Karpas-422 (cell line): ENCODE results near the gene CYP1A1. TPM values are rescaled to one million over a fixed set of nuclear protein-coding genes. Genes with fewer than 3 reads are reported as not detected.
A peak's percentile ranks its signal among the peaks of the same experiment; 100 is the strongest.

ENCODE experiments used
- DNase-seq: peaks from one replicate; pipeline ENCODE4 v3.0.0-alpha.2; 2015
- H2AFZ ChIP-seq: fragments of 200-600 bp; sonication (generic); 2 replicates; pipeline ENCODE4 v1.6.1; 2014; ENCODE audit warnings: antibody characterized with exemption, low read length, mixed read lengths
- H3K27ac ChIP-seq: fragments of 200-600 bp; sonication (generic); 2 replicates; pipeline ENCODE4 v1.5.1; 2014; ENCODE audit warnings: mild to moderate bottlenecking, low read length, moderate library complexity
- H3K27me3 ChIP-seq: fragments of 200-600 bp; sonication (generic); 2 replicates; pipeline ENCODE4 v1.6.1; 2014; ENCODE audit warnings: low read length, mixed read lengths
- H3K36me3 ChIP-seq: fragments of 200-600 bp; sonication (generic); 2 replicates; pipeline ENCODE4 v1.6.1; 2014; ENCODE audit warnings: low read length, mixed read lengths; ENCODE audit not compliant: insufficient read depth
- H3K4me1 ChIP-seq: fragments of 200-600 bp; sonication (generic); 2 replicates; pipeline ENCODE4 v1.6.1; 2014; ENCODE audit warnings: mild to moderate bottlenecking, low read length, mixed read lengths
- H3K4me2 ChIP-seq: fragments of 200-600 bp; sonication (generic); 2 replicates; pipeline ENCODE4 v1.6.1; 2014; ENCODE audit warnings: low read length, low read depth, mild to moderate bottlenecking; ENCODE audit not compliant: poor library complexity, severe bottlenecking
- H3K4me3 ChIP-seq: fragments of 200-600 bp; sonication (generic); 2 replicates; pipeline ENCODE4 v1.5.1; 2014; ENCODE audit warnings: mild to moderate bottlenecking, antibody characterized with exemption, low read length, mixed read lengths
- H3K79me2 ChIP-seq: fragments of 200-600 bp; sonication (generic); 2 replicates; pipeline ENCODE4 v1.6.1; 2014; ENCODE audit warnings: mild to moderate bottlenecking, low read length, mixed read lengths
- H3K9ac ChIP-seq: fragments of 200-600 bp; sonication (generic); 2 replicates; pipeline ENCODE4 v1.6.0; 2014; ENCODE audit warnings: low read length
- H3K9me2 ChIP-seq: fragments of 200-600 bp; sonication (generic), shearing (Covaris generic); replicated peaks from 2 replicates; pipeline ENCODE4 v1.6.0; 2014; ENCODE audit warnings: mild to moderate bottlenecking, low read length, moderate library complexity; ENCODE audit not compliant: insufficient read depth
- H3K9me3 ChIP-seq: fragments of 300-700, 200-600 bp; sonication (generic); 2 replicates; pipeline ENCODE4 v1.6.1; 2014; ENCODE audit warnings: low read length, mixed read lengths
- H4K20me1 ChIP-seq: fragments of 200-600 bp; sonication (generic); 2 replicates; pipeline ENCODE4 v1.6.1; 2014; ENCODE audit warnings: mild to moderate bottlenecking, antibody characterized with exemption, low read length, low read depth; ENCODE audit not compliant: insufficient read depth
- total RNA-seq: library from RNA; depleted of rRNA; stranded (reverse); fragments of >200 nt; shearing (Covaris generic); gene quantifications from 2 replicates; pipeline ENCODE4 v1.2.3, GENCODE V29; 2014; ENCODE audit warnings: low replicate concordance

The CYP1A1 gene
- total RNA-seq, 1 experiment from 2014 or later = not detected

GRCh38 chr15:74696398-74696729 is 29.0 kb downstream of the CYP1A1 start:
- Histone ChIP-seq H3K79me2 (peaks cover 48% of the 10 kb centered on the region), H3K4me2 (peak overlapping the region; percentile 99), H2AFZ (peak overlapping the region; percentile 96), H3K9me2 (no peaks in the 10 kb centered on the region), H3K4me3 (peak overlapping the region; percentile 86), H3K27me3 (no peaks in the 10 kb centered on the region), H3K27ac (peak overlapping the region; percentile 61), H3K4me1 (peaks cover 24% of the 10 kb centered on the region), H3K36me3 (no peaks in the 10 kb centered on the region), H3K9me3 (no peaks in the 10 kb centered on the region), H3K9ac (peak overlapping the region; percentile 93), H4K20me1 (no peaks in the 10 kb centered on the region)
- no peak for DNase-seq

GRCh38 chr15:74695597-74696397 is 29.5 kb downstream of the CYP1A1 start, which contains the start of gene EDC3:
Gene EDC3 (minus strand): TSS chr15:74696024. CDS start chr15:74675124, 20,900 bp downstream.
- Histone ChIP-seq H3K9me3 (no peaks in the 10 kb centered on the region), H3K4me1 (peaks cover 24% of the 10 kb centered on the region), H3K4me2 (peak within 1 kb of the TSS; percentile 99), H4K20me1 (no peaks in the 10 kb centered on the region), H3K36me3 (no peaks in the 10 kb centered on the region), H3K4me3 (peak within 1 kb of the TSS; percentile 86), H3K27me3 (no peaks in the 10 kb centered on the region), H2AFZ (peak within 1 kb of the TSS; percentile 96), H3K9ac (peak within 1 kb of the TSS; percentile 93), H3K79me2 (peaks cover 52% of the 10 kb centered on the region), H3K27ac (peak within 1 kb of the TSS; percentile 61), H3K9me2 (no peaks in the 10 kb centered on the region)
- DNase-seq = peak; percentile 96

- H3K9me2 ChIP-seq = no peaks in the 10 kb centered on the region
- H3K36me3 ChIP-seq = no peaks in the 10 kb centered on the region; the same call in 1 of the 2 replicates
- no peak overlapping the region for H3K4me2 ChIP-seq
- H4K20me1 ChIP-seq = no peaks in the 10 kb centered on the region
- H3K9me3 ChIP-seq = no peaks in the 10 kb centered on the region
- H3K27me3 ChIP-seq = no peaks in the 10 kb centered on the region
- H3K4me3 ChIP-seq = no peak overlapping the region
- peaks cover 24% of the 10 kb centered on the region for H3K4me1 ChIP-seq
- H2AFZ ChIP-seq = no peak overlapping the region
- H3K79me2 ChIP-seq = peaks cover 85% of the 10 kb centered on the region
- no peak for DNase-seq
- H3K27ac ChIP-seq = no peak overlapping the region
- H3K9ac ChIP-seq = no peak overlapping the region
These were observed 33.0 kb downstream of the CYP1A1 start for GRCh38 chr15:74692327-74692726.

GRCh38 chr15:74683758-74684157 is 41.6 kb downstream of the CYP1A1 start:
- no peak overlapping the region for H2AFZ ChIP-seq
- no peak overlapping the region for H3K4me3 ChIP-seq
- H3K79me2 ChIP-seq = peaks cover 85% of the 10 kb centered on the region
- H3K27ac ChIP-seq = no peak overlapping the region
- peaks cover 21% of the 10 kb centered on the region for H3K36me3 ChIP-seq
- DNase-seq = no peak
- H3K4me1 ChIP-seq = peaks cover 4% of the 10 kb centered on the region
- H3K9me2 ChIP-seq = no peaks in the 10 kb centered on the region
- no peak overlapping the region for H3K9ac ChIP-seq
- no peak overlapping the region for H3K4me2 ChIP-seq
- no peaks in the 10 kb centered on the region for H3K27me3 ChIP-seq
- no peaks in the 10 kb centered on the region for H3K9me3 ChIP-seq
- no peaks in the 10 kb centered on the region for H4K20me1 ChIP-seq

- no peaks in the 10 kb centered on the region for H3K9me2 ChIP-seq
- no peaks in the 10 kb centered on the region for H3K9me3 ChIP-seq
- H3K4me2 ChIP-seq = no peak overlapping the region
- H3K4me1 ChIP-seq = peaks cover 4% of the 10 kb centered on the region
- no peaks in the 10 kb centered on the region for H4K20me1 ChIP-seq
- H3K36me3 ChIP-seq = peaks cover 21% of the 10 kb centered on the region
- H2AFZ ChIP-seq = no peak overlapping the region
- DNase-seq = no peak
- peaks cover 84% of the 10 kb centered on the region for H3K79me2 ChIP-seq
- no peak overlapping the region for H3K27ac ChIP-seq
- no peak overlapping the region for H3K9ac ChIP-seq
- H3K4me3 ChIP-seq = no peak overlapping the region
- no peaks in the 10 kb centered on the region for H3K27me3 ChIP-seq
These were observed 42.4 kb downstream of the CYP1A1 start for GRCh38 chr15:74682954-74683353.

- H3K9me3 ChIP-seq = no peaks in the 10 kb centered on the region
- no peak for DNase-seq
- peaks cover 10% of the 10 kb centered on the region for H3K36me3 ChIP-seq
- H3K79me2 ChIP-seq = peaks cover 86% of the 10 kb centered on the region
- H3K4me3 ChIP-seq = no peak overlapping the region
- no peaks in the 10 kb centered on the region; the same call in 1 of the 2 replicates for H3K4me1 ChIP-seq
- H3K27me3 ChIP-seq = no peaks in the 10 kb centered on the region
- no peak overlapping the region for H3K9ac ChIP-seq
- H4K20me1 ChIP-seq = no peaks in the 10 kb centered on the region
- no peak overlapping the region for H3K4me2 ChIP-seq
- no peaks in the 10 kb centered on the region for H3K9me2 ChIP-seq
- no peak overlapping the region for H3K27ac ChIP-seq
- no peak overlapping the region for H2AFZ ChIP-seq
These were observed 44.9 kb downstream of the CYP1A1 start for GRCh38 chr15:74680456-74680855.

GRCh38 chr15:74676801-74677200 is 48.5 kb downstream of the CYP1A1 start:
- H3K4me2 ChIP-seq = no peak overlapping the region
- H2AFZ ChIP-seq = no peak overlapping the region
- peaks cover 6% of the 10 kb centered on the region; the same call in 1 of the 2 replicates for H3K36me3 ChIP-seq
- no peaks in the 10 kb centered on the region for H3K27me3 ChIP-seq
- H3K4me1 ChIP-seq = no peaks in the 10 kb centered on the region
- no peaks in the 10 kb centered on the region for H3K9me2 ChIP-seq
- H3K9me3 ChIP-seq = no peaks in the 10 kb centered on the region
- peaks cover 63% of the 10 kb centered on the region for H3K79me2 ChIP-seq
- H3K4me3 ChIP-seq = no peak overlapping the region
- no peak for DNase-seq
- H3K9ac ChIP-seq = no peak overlapping the region
- no peaks in the 10 kb centered on the region for H4K20me1 ChIP-seq
- H3K27ac ChIP-seq = no peak overlapping the region

- no peak overlapping the region for H3K9ac ChIP-seq
- H3K4me2 ChIP-seq = no peak overlapping the region
- no peak overlapping the region for H3K27ac ChIP-seq
- no peaks in the 10 kb centered on the region for H4K20me1 ChIP-seq
- no peak overlapping the region for H3K4me3 ChIP-seq
- H3K27me3 ChIP-seq = no peaks in the 10 kb centered on the region
- H3K4me1 ChIP-seq = no peaks in the 10 kb centered on the region
- H3K9me3 ChIP-seq = no peaks in the 10 kb centered on the region
- H2AFZ ChIP-seq = no peak overlapping the region
- peaks cover 6% of the 10 kb centered on the region; the same call in 1 of the 2 replicates for H3K36me3 ChIP-seq
- DNase-seq = no peak
- no peaks in the 10 kb centered on the region for H3K9me2 ChIP-seq
- H3K79me2 ChIP-seq = peaks cover 37% of the 10 kb centered on the region
These were observed 51.2 kb downstream of the CYP1A1 start for GRCh38 chr15:74674161-74674560.
